T-cell (primary cell): Measurements from ENCODE around the gene KCNQ2. TPM values are rescaled to one million over a fixed set of nuclear protein-coding genes. Genes with fewer than 3 reads are reported as not detected.

Experiments
- ATAC-seq, 4 experiments: fragments of 200-7000 bp in 3 of 4; fragments of 150-1000 bp in 1 of 4; cut with Tn5 transposase; replicated peaks in 1 of 4; 1 replicate in 3 of 4; 2 replicates in 1 of 4; pipeline ENCODE4 v1.10.0; 2021; ENCODE audit warnings: moderate library complexity in 3 of 4, mild to moderate bottlenecking in 2 of 4, moderate number of reproducible peaks in 1 of 4
- CTCF ChIA-PET, 2 donors: fragments of 300-600 bp; sonication (Branson Sonifier 250); formaldehyde crosslinking; loops; one replicate each; lab custom pipeline; 2022; ENCODE audit warnings: antibody characterized with exemption in 2 of 2; lab: Charles Lee
- POLR2A ChIA-PET, 2 donors: fragments of 300-600 bp; sonication (Branson Sonifier 250); formaldehyde crosslinking; loops; one replicate each; lab custom pipeline; 2022; ENCODE audit warnings: antibody characterized with exemption in 2 of 2; lab: Charles Lee
- DNase-seq, 35 experiments: peaks; one replicate each; pipeline versions ENCODE4 v3.0.0 to v3.0.0-alpha.2; 2013 to 2023
- H3K27ac ChIP-seq: one replicate; pipeline ENCODE4 v1.5.1; 2013; ENCODE audit warnings: low read length
- H3K27me3 ChIP-seq, 2 experiments: replicated peaks in 1 of 2; 1 replicate in 1 of 2; 2 replicates in 1 of 2; pipeline versions ENCODE4 v1.6.1 to v1.7.0; 2013; ENCODE audit warnings: low read length in 1 of 2, mixed read lengths in 1 of 2; ENCODE audit not compliant: control insufficient read depth in 2 of 2, insufficient read depth in 2 of 2; ENCODE audit errors: extremely low read depth in 1 of 2
- H3K36me3 ChIP-seq, 2 donors: 1 replicate in 1 of 2; 2 replicates in 1 of 2; pipeline versions ENCODE4 v1.6.1 to v1.7.0; 2013; ENCODE audit warnings: low read length in 1 of 2; ENCODE audit not compliant: control insufficient read depth in 2 of 2, insufficient read depth in 1 of 2; ENCODE audit errors: extremely low read depth in 1 of 2
- H3K4me1 ChIP-seq, 2 experiments: 1 replicate in 1 of 2; 2 replicates in 1 of 2; pipeline versions ENCODE4 v1.6.1 to v1.7.0; 2013; ENCODE audit warnings: low read length in 2 of 2, mixed read lengths in 1 of 2; ENCODE audit not compliant: insufficient read depth in 2 of 2, control insufficient read depth in 1 of 2; ENCODE audit errors: extremely low read depth in 1 of 2
- H3K4me3 ChIP-seq, 2 donors: 1 replicate in 1 of 2; 2 replicates in 1 of 2; pipeline versions ENCODE4 v1.5.1 to v1.7.0; 2013; ENCODE audit warnings: mild to moderate bottlenecking in 2 of 2, low read length in 1 of 2, moderate library complexity in 1 of 2; ENCODE audit not compliant: control insufficient read depth in 1 of 2; ENCODE audit errors: extremely low read depth in 1 of 2
- H3K9me3 ChIP-seq: 2 replicates; pipeline ENCODE4 v1.7.0; 2013
- H3K27ac Mint-ChIP-seq, 2 donors: one replicate each; pipeline ENCODE4 v1.8.0; 2020 to 2021; ENCODE audit warnings: mild to moderate bottlenecking in 2 of 2, mixed read lengths in 2 of 2
- H3K27me3 Mint-ChIP-seq, 2 donors: one replicate each; pipeline ENCODE4 v1.8.0; 2021 to 2022; ENCODE audit warnings: mixed read lengths in 2 of 2
- H3K36me3 Mint-ChIP-seq: one replicate; pipeline ENCODE4 v1.8.0; 2021; ENCODE audit warnings: mixed read lengths
- H3K4me1 Mint-ChIP-seq, 3 donors: one replicate each; pipeline ENCODE4 v1.8.0; 2020 to 2022; ENCODE audit warnings: mixed read lengths in 3 of 3, mild to moderate bottlenecking in 1 of 3
- H3K4me3 Mint-ChIP-seq, 3 donors: one replicate each; pipeline ENCODE4 v1.8.0; 2020 to 2022; ENCODE audit warnings: mild to moderate bottlenecking in 3 of 3, mixed read lengths in 3 of 3, moderate library complexity in 3 of 3
- H3K9me3 Mint-ChIP-seq, 3 donors: one replicate each; pipeline ENCODE4 v1.8.0; 2020 to 2022; ENCODE audit warnings: mixed read lengths in 3 of 3
- WGBS: methylation state at CpG from one replicate; pipeline ENCODE4 v1.1.5; 2013; ENCODE audit warnings: missing lambda C conversion rate; ENCODE audit not compliant: insufficient coverage; 5-methylcytosine and 5-hydroxymethylcytosine counted together
- total RNA-seq, 35 experiments: library from RNA in 6 of 35; stranded (reverse) in 6 of 35; fragments of 120-200 nt in 1 of 35; gene quantifications; one replicate each; pipeline versions ENCODE4 v1.2.1 to v1.2.4 and lab custom pipeline; 2013 to 2026

Gene KCNQ2
- total RNA-seq, 5 donors from 2014 or later (not counting 1 experiment from before 2014, with no cell fraction given): 0.19 to 0.49 (median 0.32) TPM

DNA sequence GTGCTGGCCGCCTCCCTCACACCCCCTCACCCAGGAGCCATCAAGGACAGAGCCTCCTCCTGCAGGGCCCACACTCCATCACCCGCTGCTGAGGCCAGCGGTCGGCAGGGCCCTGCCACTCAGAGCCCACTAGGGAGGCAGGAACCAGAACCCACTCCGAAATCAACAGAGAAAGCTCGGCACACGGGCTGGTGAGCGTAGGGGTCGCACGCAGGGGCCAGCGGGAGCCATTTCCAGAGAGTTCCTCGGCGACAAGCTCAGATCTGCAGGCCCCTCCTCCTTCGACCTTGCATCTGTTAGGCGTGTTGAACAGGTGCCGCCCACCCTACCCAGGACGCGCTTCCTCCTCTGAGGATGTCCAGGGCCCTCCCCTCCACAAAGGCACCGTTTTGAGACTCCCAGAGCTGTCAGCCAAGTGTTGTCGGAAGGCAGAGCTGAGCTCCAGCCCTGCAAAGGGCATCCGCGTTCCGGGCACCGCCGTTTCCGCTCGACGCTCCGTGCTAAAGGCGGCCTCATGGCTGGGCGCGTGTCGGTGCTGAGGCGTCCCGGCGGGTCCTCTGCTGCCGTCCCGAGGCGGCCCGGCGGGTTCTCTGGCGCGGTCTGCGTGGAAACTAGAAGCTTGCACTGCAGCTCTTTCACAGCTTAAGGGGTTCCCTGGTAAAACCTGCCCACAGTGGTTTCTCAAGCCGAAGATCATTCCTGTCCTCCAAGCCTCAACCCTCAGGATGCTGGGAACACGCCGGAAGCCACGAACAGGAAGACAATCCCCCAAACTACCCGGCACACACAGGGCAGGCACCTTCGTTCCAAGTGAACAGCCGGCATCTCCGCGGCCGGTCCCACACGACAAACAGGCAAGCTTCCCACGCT, 6.8 kb downstream of the KCNQ2 start:
- Histone ChIP-seq H3K27ac (no peak overlapping the region), H3K9me3 (no peaks in the 10 kb centered on the region), H3K4me3 (no peak overlapping the region), H3K4me1 (no peaks in the 10 kb centered on the region), H3K27me3 (peaks cover 4 to 89% of the 10 kb centered on the region in 2 experiments), H3K36me3 (no peaks in the 10 kb centered on the region)
- no peaks in the 10 kb centered on the region for H3K9me3 Mint-ChIP-seq
- H3K27me3 Mint-ChIP-seq: peaks cover 25 to 55% of the 10 kb centered on the region in 2 donors
- POLR2A ChIA-PET: interaction anchor here in 1 of 2 donors (0.6 kb wide), 1 partner anchor 463 kb away, joined by 3 read pairs; no protein-coding TSS in a partner anchor
- DNase-seq: no peak
- H3K4me3 Mint-ChIP-seq: no peak overlapping the region
- H3K36me3 Mint-ChIP-seq: no peaks in the 10 kb centered on the region
- H3K4me1 Mint-ChIP-seq: peaks cover 0 to 4% (median 0%) of the 10 kb centered on the region in 3 donors
- H3K27ac Mint-ChIP-seq: no peak overlapping the region
- CTCF ChIA-PET: no interaction called here
- no peak for ATAC-seq
- 80% methylated on average over 53 of the region's 56 CpGs for WGBS

DNA sequence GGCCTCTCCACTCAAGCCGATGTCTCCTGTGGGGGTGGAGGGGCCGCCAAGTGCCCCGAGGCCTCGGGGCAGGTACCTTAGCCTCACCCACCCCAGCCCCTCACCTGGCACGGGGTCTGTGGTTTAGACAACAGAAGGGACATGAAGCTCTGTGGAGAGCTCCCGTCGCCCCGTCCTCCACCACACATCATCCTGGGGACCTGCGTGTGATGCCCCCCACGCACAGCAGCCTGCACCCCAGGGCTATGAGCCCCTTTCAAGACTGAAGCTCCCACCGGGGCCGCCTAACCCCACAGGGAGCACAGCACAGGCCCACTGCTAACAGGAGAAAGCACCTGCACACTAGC, 8.2 kb downstream of the KCNQ2 start:
- Histone ChIP-seq H3K36me3 (no peaks in the 10 kb centered on the region), H3K4me1 (no peaks in the 10 kb centered on the region), H3K9me3 (no peaks in the 10 kb centered on the region), H3K27ac (no peak overlapping the region), H3K4me3 (no peak overlapping the region), H3K27me3 (peaks cover 4 to 83% of the 10 kb centered on the region in 2 experiments)
- CTCF ChIA-PET: no interaction called here
- POLR2A ChIA-PET: no interaction called here
- no peak for DNase-seq
- Mint-ChIP-seq H3K27me3 (peaks cover 21 to 54% of the 10 kb centered on the region in 2 donors), H3K9me3 (no peaks in the 10 kb centered on the region), H3K4me3 (no peak overlapping the region), H3K36me3 (no peaks in the 10 kb centered on the region), H3K27ac (no peak overlapping the region), H3K4me1 (no peaks in the 10 kb centered on the region)
- ATAC-seq: no peak
- 85% methylated on average over 3 of the region's 12 CpGs for WGBS

DNA sequence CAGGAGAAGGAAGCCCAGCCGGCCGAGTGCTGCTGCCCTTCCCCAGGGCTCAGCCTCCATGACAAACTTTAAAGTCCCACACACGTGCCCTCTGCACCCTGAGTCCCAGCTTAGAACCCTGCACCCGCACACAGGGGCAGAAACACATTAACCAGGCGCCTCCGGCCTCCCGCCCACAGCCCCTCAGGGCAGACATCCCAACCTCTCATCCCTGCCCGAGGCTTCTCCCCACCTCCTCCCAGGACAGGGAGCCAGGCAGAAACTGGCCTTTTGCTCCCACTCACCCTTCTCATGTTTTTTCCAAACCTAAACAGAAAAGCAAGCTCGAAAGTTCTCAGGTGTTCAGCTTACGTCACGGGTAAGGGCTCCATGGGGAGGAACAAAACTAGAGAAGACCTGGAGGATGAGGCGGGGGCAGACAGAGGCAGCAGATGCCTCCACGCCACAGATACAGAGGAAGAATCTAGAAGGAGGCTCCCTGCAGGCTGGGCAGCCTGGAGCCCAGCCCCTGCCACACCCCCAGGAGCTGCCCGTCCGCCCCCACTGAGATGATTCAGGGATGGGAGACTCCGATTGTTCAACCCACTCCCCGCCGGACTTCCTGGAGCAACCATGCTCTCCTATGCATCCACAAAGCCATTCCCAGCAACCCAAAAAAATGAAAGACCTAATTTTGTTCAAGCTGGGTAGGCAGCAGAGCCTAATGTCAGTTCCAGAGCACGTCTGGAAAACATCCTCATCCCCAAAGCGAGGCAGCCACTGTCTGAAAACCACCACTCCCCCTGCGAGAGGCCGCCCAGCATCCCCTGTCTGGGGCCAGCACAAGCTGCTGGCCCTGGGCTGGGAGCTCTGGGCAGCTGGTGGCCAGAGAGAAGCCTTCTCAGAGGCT, 8.8 kb downstream of the KCNQ2 start:
- Mint-ChIP-seq H3K9me3 (no peaks in the 10 kb centered on the region), H3K4me3 (no peak overlapping the region), H3K4me1 (no peaks in the 10 kb centered on the region), H3K27me3 (peaks cover 21 to 57% of the 10 kb centered on the region in 2 donors), H3K36me3 (no peaks in the 10 kb centered on the region), H3K27ac (no peak overlapping the region)
- H3K4me3 ChIP-seq: no peak overlapping the region
- DNase-seq (no peak), ATAC-seq (no peak)
- peaks cover 4 to 83% of the 10 kb centered on the region in 2 experiments for H3K27me3 ChIP-seq
- no peaks in the 10 kb centered on the region for H3K4me1 ChIP-seq
- WGBS: 71% methylated on average over 15 of the region's 22 CpGs
- ChIA-PET POLR2A (no interaction called here), CTCF (no interaction called here)
- no peaks in the 10 kb centered on the region for H3K36me3 ChIP-seq
- H3K9me3 ChIP-seq: no peaks in the 10 kb centered on the region
- no peak overlapping the region for H3K27ac ChIP-seq

DNA sequence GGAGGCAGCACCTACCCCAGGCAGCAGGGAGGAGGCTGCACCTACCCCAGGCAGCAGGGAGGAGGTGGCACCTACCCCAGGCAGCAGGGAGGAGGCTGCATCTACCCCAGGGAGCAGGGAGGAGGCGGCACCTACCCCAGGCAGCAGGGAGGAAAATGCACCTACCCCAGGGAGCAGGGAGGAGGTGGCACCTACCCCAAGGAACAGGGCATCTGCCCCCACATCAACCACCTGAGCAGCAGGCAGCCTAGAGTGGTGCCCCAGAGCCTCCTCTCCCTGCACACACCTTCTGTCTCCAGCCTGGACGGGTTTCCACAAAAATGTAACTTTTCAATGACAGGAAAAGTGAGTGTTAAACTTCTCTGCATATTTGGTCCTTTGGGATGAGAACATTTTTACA, 10.2 kb downstream of the KCNQ2 start:
- Histone ChIP-seq H3K27ac (no peak overlapping the region), H3K36me3 (no peaks in the 10 kb centered on the region), H3K4me3 (no peak overlapping the region), H3K4me1 (peaks cover 0 to 7% of the 10 kb centered on the region in 2 experiments), H3K9me3 (no peaks in the 10 kb centered on the region), H3K27me3 (peaks cover 4 to 84% of the 10 kb centered on the region in 2 experiments)
- no peaks in the 10 kb centered on the region for H3K36me3 Mint-ChIP-seq
- H3K27me3 Mint-ChIP-seq: peaks cover 21 to 59% of the 10 kb centered on the region in 2 donors
- H3K27ac Mint-ChIP-seq: no peak overlapping the region
- no peak overlapping the region for H3K4me3 Mint-ChIP-seq
- H3K4me1 Mint-ChIP-seq: peaks cover 0 to 2% (median 0%) of the 10 kb centered on the region in 3 donors
- ChIA-PET CTCF (no interaction called here), POLR2A (no interaction called here)
- H3K9me3 Mint-ChIP-seq: no peaks in the 10 kb centered on the region
- WGBS: no CpG with 5 or more reads among the region's 2 CpGs
- ATAC-seq: no peak
- DNase-seq: no peak

DNA sequence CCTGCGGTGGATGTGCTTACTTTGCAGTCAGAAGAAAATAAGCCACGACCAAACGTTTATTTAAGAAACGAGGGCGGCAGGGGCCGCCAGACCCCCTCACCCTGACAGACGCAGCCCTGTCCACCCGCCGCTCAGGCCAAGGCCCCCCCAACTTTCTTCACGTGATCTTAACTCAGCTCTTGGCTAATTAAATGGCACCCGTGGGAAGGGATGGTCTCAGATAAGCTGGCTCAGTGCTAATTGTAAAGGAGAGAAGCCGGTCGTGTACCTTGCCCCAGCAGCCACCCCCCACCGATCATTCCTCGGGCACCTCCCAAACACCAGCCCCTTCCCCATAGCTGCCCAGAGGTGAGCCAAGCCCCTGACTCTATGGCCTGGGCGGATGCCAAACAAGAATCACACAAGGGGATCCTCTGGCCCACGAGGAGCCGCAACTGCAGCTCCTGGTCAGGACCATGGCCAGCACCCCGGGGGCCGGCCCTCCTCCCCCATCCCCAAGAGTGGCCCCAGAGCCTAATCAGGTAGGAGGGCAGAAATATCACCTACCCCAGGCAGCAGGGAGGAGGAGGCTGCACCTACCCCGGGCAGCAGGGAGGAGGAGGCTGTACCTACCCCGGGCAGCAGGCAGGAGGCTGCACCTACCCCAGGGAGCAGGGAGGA, 11.2 kb downstream of the KCNQ2 start:
- DNase-seq (peak in 4 of 35 experiments; percentile 17 to 26 (median 24)), ATAC-seq (no peak)
- CTCF ChIA-PET: no interaction called here
- Histone ChIP-seq H3K4me3 (no peak overlapping the region), H3K36me3 (no peaks in the 10 kb centered on the region), H3K4me1 (peaks cover 0 to 7% of the 10 kb centered on the region in 2 experiments), H3K9me3 (no peaks in the 10 kb centered on the region), H3K27me3 (peaks cover 4 to 85% of the 10 kb centered on the region in 2 experiments), H3K27ac (no peak overlapping the region)
- POLR2A ChIA-PET: no interaction called here
- no peak overlapping the region for H3K27ac Mint-ChIP-seq
- H3K27me3 Mint-ChIP-seq: peaks cover 23 to 59% of the 10 kb centered on the region in 2 donors
- no peaks in the 10 kb centered on the region for H3K9me3 Mint-ChIP-seq
- H3K4me1 Mint-ChIP-seq: peaks cover 0 to 4% (median 0%) of the 10 kb centered on the region in 3 donors
- WGBS: 62% methylated on average over 14 of the region's 22 CpGs
- no peaks in the 10 kb centered on the region for H3K36me3 Mint-ChIP-seq
- H3K4me3 Mint-ChIP-seq: no peak overlapping the region

DNA sequence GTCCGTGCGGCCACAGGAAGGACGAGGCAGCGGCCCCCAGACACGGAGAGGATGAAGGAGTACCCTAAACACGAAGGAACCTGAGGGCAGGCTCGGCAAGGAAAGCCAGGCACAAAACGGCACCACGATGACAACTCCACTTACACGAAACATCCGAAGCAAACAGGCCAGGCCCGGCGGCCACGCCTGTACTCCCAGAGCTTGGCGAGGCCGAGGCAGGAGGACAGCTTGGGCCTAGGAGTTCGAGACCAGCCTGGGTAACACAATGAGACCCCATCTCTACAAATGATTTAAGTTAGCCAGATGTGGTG, 13.4 kb downstream of the KCNQ2 start:
- Histone ChIP-seq H3K36me3 (no peaks in the 10 kb centered on the region), H3K4me3 (no peak overlapping the region), H3K27ac (no peak overlapping the region), H3K4me1 (peaks cover 0 to 20% of the 10 kb centered on the region in 2 experiments), H3K9me3 (no peaks in the 10 kb centered on the region), H3K27me3 (peaks cover 4 to 88% of the 10 kb centered on the region in 2 experiments)
- DNase-seq (no peak), ATAC-seq (no peak)
- Mint-ChIP-seq H3K4me3 (no peak overlapping the region), H3K36me3 (no peaks in the 10 kb centered on the region), H3K9me3 (no peaks in the 10 kb centered on the region), H3K27me3 (peaks cover 23 to 66% of the 10 kb centered on the region in 2 donors), H3K4me1 (peaks cover 0 to 8% (median 3%) of the 10 kb centered on the region in 3 donors), H3K27ac (no peak overlapping the region)
- ChIA-PET CTCF (no interaction called here), POLR2A (no interaction called here)
- 79% methylated on average over 12 of the region's 17 CpGs for WGBS
